Stimulated activated CD4-positive, alpha-beta T cell treated with anti-CD3 and anti-CD28 coated beads, Interleukin-2, amount 100 ng/mL, for 4 hours (primary cell): Measurements from ENCODE around the gene JAM2.
"Not testable (repeated sequence)": the region's sequence is repeated elsewhere in the genome, so short reads cannot be mapped to it uniquely, and the experiment has no call there.

Source experiments
- DNase-seq: peaks from one replicate; pipeline ENCODE4 v3.0.0-alpha.2; 2020; ENCODE audit warnings: low read depth

Gene JAM2

GRCh38 chr21:25646474-25646873 lies 7.4 kb downstream of the JAM2 start:
- no peak for DNase-seq

GRCh38 chr21:25647647-25648046 lies 8.6 kb downstream of the JAM2 start:
- DNase-seq: no peak

DNA sequence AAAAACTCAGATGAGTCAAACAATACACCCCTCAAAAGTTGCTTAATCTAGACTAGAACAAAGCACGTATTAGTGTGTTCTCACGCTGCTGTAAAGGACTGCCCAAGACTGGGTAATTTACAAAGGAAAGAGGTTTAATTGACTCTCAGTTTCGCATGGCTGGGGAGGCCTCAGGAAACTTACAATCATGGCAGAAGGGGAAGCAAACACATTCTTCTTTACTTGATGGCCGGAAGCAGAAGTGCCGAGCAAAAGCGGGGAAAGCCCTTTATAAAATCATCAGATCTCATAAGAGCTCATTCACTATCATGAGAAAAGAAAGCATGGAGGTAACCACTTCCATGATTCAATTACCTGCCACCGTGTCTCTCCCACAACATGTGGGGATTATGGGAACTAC lies 10.1 kb downstream of the JAM2 start:
- DNase-seq: no peak

DNA sequence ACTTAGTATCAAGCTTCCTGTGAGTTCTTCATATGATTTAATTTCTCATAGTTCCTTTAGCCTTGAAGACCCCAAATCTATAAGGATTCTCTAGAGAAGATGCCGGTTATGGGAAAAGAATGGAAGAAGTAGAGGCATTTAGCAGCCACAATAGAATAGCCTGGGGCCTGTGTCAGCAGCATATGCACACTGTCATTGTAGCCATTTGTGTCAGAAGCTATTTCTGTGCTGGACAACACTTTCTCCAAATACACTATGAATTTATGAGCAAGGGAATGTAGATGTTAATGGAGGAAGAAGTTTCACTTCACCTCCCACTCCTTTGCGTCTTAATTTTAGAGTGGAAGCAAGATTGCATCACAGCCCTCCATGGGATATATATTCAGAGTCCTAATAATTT lies 17.4 kb downstream of the JAM2 start:
- DNase-seq: no peak

- no peak for DNase-seq
These were observed 18.1 kb downstream of the JAM2 start for GRCh38 chr21:25657140-25657539.

DNA sequence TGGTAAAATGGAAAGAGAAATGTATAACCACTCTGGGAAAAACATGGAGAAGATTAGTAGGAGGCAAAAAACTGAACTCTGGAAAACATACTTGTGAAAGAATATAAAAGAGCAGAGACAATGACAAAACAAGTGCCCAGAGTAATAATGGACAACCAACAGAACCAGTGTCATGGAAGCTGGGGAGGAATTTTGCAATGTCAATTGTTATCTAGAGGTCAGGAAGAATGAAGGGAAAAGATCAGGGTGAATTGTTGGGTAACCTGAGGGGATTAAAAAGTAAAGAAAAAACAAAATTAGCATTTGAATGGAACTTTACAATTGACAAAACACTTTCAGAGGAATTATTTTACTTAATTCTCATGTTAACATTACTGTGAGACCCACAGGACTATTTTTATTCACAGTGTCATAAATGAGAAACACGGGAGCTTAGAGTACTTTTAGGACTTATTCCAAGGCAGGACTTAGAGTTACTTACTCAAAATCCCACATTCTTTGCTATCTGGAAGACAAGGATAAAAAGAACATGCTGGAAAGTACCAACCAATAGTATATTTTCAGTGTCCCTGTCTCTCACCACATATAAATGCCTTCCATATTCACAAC lies 19.5 kb downstream of the JAM2 start:
- no peak for DNase-seq

DNA sequence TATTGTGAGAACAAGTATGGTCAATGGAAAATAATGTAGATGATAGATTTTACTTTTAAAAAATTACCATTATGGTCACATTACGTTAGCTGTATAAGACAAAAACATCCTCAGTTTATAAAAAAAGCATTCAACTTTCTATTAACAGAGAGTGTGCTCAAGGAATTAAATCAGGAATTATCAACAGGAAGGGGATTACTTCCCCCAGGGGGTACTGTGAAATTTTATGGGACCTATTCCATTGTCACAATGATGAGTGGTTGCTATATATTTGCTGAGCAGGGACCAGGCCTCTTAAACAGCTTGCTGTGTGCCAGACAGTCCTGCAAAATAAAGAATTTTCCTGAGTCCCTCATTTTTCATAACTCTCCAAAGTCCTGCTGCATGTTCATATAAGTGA lies 21.2 kb downstream of the JAM2 start:
- no peak for DNase-seq

GRCh38 chr21:25664491-25664931 lies 25.5 kb downstream of the JAM2 start:
- DNase-seq: no peak

- no peak for DNase-seq
These were observed 31.7 kb downstream of the JAM2 start for GRCh38 chr21:25670726-25671125.

GRCh38 chr21:25676451-25676850 lies 37.4 kb downstream of the JAM2 start:
- no peak for DNase-seq

GRCh38 chr21:25682382-25682781 lies 43.3 kb downstream of the JAM2 start:
- DNase-seq: no peak

GRCh38 chr21:25687787-25688186 lies 48.7 kb downstream of the JAM2 start:
- no peak for DNase-seq

- DNase-seq: no peak
These were observed 49.5 kb downstream of the JAM2 start for GRCh38 chr21:25688275-25689155.

DNA sequence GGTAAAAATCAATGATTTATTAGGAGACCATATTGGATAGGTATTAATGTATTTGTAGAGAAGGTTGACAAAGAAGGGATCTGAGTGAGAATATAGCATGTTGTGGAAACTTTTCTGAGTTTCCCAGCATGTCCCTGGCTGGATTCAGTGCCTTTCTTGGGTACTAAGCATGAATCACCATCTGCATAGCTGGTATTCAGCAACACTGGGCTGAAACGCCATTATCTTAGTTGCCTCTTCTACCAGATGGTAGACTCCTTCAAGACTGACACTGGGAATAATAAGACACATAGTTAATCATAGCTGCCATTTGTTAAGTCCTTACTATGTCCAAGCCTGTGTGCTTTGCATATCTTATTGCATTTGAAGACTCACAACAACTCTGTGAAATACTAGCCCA lies 50.2 kb downstream of the JAM2 start:
- DNase-seq: no peak

GRCh38 chr21:25691976-25692375 lies 52.9 kb downstream of the JAM2 start:
- no peak for DNase-seq

- DNase-seq: not testable (repeated sequence)
These were observed 56.4 kb downstream of the JAM2 start for GRCh38 chr21:25695461-25695860.

- no peak for DNase-seq
These were observed 61.7 kb downstream of the JAM2 start for GRCh38 chr21:25700741-25701140.

DNA sequence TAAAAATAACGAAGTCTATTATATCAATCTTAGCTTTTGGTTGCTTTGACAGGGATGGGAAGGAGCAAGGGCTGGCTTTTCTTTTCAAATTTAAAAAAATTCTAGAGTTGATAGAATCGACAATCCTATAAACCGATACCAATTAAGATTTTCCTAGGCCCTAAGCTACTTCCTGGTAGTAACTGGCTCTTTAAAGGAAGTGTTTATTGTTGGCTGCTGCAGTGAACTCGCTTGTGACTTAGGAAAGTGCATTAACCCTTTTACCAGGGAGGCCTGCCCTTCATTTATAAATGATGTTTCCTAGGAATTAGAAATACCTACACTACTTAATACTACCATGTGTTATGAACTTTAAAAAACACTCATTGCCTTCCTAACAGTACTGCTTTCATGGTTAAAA lies 62.5 kb downstream of the JAM2 start:
- DNase-seq: no peak

DNA sequence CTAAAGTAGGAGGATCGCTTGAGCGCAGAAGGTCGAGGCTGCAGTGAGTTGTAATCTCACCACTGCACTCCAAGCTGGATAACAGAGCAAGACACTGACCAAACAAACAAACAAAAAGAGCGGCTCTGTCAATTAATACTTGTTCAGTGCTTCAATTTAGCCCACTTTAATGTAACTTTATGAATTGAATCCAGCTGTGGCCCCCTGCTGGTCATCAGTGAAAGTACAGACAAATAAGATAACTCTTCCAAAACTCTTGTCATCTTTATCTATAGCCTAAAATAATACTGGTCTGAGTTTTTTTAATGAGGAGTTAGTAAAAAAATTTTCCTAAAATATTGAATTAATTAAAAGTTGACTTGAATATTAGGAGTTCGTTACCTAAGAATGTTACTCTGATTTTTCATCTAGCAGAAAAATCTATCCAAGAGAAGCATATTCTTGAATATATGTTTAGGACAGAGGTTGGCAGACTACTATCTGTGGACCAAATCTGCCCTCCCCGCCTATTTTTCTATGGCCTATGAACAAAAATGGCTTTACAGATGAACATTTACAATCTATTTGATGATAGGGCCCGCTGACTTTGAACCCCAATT lies 69.5 kb downstream of the JAM2 start:
- peak; percentile 29 for DNase-seq

- no peak for DNase-seq
These were observed 70.7 kb downstream of the JAM2 start for GRCh38 chr21:25709684-25710265.

DNA sequence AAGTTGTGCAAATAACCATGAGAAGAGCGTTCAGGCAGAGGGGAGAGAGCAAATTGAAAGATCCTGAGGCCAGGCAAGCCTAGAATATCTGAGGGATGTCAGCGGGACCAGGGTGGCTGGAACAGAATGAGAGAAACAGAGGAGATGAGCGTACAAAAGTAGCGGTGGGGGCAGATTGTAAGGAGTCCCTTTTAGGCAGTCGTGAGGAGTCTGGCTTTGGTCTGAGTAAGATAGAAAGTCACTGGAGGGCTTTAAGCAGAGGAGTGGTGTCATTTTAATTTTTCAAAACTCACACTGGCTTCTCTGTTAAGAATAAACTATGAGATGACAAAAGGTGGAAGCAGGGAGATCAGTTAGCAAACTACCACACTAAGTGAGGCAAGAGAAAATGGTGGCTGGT lies 71.5 kb downstream of the JAM2 start:
- no peak for DNase-seq

GRCh38 chr21:25714066-25714465 lies 75.0 kb downstream of the JAM2 start:
- not testable (repeated sequence) for DNase-seq
